Stimulated activated CD8-positive, alpha-beta memory T cell treated with anti-CD3 and anti-CD28 coated beads, Interleukin-7, amount 100 ng/mL, for 48 hours (primary cell): ENCODE data around the gene AOPEP.

ENCODE experiments used
- DNase-seq, 2 donors: peaks; one replicate each; pipeline ENCODE4 v3.0.0-alpha.2; 2020; ENCODE audit warnings: low read depth in 1 of 2; ENCODE audit errors: extremely low read depth in 1 of 2

Gene AOPEP

DNA sequence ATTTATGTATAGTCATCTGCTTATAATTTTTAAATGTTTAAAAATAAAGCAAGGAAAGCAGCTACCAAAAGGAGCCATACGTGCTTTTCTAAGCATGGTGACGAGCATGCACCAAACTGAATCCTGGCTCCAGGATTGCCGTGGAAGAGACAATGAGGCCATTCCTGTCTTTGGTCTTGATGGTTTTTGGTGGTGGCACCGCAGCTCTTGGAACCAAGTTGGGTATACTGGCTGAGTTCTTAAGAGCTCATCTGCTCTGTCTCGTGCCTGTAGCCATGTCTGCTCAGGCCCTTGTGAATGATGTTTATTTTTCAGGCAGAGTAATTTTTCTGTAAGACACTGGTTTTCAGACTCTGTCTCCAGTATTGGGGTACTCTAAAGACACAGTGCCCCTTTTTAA is 345.0 kb downstream of the AOPEP start:
- DNase-seq, result no peak

DNA sequence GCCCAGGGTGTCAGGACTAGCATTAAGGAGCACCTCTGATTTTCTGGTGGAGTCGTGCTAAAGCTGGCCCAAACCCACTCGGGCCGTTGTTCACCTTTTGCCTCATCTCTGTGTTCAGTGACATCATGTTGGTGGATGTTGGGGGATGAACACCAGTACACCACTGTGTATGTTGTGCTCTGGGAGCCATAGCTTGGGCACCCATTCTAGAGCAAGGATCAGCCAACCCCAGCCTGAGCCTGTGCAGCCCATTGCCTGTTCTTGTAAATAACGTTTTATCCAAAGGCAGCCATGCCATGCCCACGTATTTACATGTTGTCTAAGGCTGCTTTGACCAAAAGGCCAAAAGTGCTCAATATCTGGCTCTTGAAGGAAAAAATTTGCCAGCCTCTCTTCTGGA is 345.4 kb downstream of the AOPEP start:
- no peak for DNase-seq

DNA sequence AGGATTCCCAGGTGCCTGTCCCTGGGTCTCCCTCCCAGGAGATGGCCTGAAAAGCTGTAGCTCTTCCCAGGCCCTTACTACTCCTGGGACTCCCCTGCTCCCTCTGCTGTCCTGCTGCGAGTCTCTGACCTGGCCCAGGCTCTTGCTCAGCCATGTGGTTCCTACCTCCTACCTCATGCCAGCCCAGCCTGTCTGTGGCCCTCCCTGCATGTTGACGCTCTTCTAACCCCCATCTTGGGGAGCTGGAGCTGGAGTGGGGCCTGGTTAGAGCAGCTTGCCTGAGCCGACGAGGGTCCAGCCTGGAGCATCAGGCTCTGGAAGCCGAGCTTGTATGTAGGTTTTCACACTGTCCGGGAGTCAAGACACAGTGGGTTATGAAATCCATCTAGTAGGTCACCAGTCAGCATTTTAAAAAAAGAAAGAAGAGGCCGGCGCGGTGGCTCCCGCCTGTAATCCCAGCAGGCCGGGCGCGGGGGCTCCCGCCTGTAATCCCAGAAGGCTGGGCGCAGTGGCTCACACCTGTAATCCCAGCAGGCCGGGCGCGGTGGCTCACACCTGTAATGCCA is 346.6 kb downstream of the AOPEP start:
- DNase-seq, result no peak

DNA sequence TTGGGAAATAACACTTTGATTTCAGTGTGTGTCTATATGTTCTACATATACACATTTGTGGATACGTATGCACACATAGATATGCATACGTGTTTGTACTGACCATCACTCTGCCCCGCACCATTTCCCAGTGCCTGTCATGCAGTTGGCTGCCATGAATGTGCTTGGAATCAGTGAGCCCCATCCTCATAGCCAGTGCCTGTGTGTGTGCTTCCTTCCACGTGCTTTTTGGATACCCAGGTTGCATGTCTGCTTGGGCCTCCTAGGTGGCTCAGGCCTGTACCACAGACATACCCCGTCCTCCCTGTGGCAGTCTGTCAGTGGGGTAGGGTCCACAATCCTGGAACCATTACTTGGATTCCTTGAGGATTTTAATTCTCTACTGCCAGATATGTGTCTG is 347.4 kb downstream of the AOPEP start:
- DNase-seq, result no peak

DNA sequence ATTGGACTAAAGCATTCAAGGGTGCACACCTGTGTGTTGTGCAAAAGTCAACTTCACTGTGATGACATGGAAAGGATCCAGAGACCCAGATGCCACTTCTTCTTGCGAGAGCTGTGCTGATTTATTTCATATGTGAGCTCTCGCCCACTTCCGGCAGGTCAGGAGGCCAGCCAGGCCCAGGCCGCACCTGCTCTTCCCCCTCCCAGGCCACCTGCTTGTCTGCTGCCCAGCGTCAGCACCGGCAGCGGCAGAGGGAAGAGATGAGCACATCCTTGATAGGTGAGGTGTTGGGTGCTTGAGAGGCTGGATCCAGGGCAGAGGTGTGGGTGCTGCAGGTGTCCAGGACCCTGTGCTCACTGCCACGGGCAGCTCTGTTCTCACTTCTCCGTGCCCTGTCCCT is 348.1 kb downstream of the AOPEP start:
- DNase-seq, result no peak

DNA sequence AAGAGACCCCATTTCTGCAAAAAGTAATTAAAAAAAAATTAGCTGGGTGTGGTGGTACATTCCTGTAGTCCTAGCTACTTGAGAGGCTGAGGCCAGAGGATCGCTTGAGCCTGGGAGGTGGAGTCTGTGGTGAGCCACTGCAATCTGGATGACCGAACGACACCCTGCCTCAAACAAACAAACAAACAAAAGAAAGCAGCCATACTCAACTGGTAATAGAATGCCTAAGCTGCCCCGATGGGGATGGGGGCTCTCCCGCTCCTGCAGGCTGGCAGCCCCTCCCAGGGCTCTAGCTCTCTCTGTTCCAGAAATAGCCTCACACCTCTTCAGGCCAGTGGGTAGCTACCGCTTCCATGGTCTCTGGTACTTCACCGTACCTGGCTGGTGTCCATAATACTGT is 349.2 kb downstream of the AOPEP start:
- DNase-seq, result no peak

DNA sequence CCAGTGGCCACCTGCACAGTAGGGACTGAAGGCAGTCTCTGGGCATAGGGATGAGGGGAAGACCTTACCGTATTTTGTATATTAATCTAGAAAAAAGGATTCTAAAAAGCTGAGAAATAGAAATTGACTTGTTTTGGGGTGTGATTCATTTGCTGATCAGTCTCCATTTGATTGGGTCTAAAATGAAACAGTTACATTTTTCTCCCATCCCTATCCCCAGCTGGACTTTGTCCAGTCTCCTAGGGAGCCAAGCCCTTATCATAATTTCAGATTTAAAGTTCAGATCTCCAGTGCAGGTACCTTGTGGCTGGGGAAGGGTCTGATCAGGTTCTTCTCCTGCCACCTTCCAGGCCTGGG is 350.2 kb downstream of the AOPEP start:
- DNase-seq, result no peak

DNA sequence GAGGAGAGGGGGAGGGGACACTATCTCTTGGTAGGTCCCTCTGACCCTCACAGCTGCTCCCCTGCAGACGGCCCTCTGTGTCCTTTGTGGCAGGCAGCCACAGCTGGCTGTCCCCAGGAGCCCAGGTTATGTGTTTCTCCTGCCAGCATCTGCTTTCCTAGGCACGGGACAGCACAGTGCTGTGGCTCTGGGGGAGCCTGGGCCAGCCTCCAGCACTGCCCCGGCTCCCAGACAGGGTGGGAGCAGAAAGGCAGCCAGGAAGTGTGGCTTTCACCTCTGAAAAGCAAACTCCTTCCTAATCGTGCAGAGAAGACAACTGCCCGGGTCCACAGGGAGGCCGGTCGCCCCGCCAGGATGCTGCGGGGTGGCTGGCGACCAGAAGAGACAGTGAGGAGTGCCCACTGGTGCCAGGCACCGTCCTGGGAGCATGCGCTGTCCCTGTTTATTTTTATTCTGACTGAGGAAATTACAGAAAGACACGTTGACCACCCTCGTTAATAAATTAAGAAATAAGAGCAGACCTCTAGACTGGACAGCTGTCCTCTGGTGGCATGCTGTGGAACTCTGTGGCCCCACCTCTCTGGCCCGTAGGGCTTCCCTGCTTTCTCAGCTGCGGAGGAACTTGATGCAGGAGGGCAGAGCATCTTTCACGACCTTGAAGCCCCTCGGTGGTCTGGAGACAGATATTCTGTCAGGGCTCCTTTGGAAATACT is 350.7 kb downstream of the AOPEP start:
- DNase-seq, result no peak

DNA sequence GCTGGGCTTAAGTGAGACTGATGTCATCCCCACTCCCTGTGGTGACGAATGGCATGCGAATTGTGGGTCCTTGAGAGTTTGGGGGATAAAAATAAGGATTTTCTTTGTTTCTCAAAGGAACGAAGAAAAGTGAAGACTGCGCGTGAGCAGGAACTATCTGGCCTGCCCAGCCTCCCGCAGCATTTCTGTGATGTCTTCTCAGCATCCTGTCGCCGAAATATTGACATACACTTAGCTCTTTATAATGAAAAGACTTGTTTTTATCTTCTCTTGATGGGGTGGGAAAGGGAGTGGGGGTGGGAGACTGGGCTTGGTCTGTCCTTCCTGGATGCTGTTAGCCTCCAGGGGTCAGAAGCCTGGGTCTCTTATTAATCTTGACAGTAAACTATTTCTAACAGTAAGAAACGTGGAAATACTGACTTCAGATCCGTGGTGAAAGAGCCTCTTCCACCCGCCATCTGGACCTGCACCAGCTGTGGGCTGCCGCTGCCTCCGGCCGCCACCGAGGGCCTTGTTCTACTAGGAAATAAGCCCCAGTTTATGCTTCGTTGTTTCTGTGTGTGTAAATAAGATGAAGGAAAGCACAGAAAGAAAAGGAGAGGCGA is 351.4 kb downstream of the AOPEP start:
- no peak for DNase-seq

DNA sequence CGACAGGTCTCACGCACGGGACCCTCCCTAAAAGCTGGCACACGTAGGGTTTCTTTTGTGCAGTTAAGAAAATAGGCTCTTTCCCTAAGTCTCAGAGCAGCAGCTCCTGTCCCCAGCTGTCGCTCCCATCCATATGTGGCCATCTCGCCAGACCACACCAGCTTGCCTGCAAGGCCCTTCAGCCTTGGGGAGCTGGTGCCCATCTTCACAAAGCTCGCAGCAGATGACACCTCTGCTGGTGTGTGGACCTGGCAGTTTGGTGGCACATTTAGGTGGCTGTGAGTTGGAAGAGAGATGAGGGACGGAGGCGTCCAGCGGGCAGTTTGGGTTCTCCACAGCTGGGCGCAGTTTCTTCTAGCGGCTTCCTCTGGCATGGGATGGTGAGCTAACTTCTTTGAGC is 352.0 kb downstream of the AOPEP start:
- no peak for DNase-seq

DNA sequence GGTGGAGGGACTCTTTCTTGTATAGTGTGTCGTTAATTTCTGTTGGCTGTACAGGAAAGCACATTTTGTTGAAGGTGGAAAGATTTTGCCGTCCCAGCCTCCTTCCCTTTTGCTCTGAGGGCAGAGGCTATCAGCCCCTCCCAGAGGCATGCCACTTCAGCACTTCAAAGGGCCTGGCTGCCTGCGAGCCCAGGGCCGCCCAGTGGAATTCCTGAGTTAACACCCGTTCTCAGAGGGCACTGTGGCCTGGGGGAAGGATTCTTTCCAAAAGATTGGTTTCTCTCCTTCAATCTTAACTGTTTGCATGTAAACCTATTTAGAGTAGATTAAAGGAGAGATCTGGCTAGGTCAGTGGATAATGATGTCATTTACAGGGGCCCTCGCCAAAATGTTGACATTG is 352.4 kb downstream of the AOPEP start:
- DNase-seq, result no peak

DNA sequence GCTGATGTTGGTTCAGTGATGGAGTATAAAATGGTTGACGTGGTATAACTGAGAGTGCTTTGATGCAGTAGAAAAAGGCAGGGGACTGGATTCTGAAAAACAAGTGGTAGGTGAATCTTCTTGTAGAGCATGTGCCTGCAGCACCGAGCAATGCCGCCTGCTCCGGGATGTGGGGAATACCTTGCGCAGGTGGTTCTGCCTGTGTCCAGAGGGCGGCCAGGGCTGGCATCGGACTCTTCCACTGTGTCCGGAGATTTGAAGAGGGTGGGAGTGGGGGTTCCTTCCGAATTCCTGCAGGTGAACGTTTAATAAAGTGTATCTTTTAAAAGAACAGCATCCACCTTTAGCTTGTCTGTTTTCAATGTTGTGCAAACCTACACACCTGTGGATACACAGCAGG is 353.0 kb downstream of the AOPEP start:
- DNase-seq, result no peak

DNA sequence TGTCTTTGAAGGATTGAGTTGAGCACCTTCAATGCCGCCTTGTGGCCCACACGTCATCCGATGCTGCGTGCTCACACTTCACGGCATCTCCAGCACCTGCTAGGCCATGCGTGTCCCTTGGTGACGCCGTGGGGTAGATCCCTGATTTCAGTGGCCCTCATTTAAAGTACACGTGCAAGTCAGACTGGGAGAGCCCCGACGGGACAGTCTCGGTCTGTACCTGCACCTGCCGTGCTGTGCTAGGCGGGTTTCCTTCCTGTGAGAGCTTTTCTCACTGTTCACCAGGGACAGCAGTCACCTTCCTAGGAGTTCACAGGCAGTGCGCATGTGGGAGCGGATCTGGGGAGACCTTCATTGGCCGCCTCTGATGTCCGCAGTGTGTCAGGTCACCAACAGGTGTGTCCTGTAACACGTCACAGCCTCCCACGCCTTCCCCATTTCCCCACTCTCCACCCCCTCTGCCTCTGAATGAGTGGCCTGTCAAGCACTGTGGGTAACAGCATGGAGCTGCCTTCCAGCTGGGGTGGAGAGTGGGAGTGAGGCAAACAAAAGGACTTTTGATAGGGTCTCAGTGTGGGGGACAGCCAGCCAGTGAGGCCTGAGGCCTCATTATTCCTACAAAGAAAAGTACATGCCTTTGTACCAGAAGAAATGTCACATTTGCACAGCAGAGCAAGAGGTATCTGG is 354.6 kb downstream of the AOPEP start:
- no peak for DNase-seq

DNA sequence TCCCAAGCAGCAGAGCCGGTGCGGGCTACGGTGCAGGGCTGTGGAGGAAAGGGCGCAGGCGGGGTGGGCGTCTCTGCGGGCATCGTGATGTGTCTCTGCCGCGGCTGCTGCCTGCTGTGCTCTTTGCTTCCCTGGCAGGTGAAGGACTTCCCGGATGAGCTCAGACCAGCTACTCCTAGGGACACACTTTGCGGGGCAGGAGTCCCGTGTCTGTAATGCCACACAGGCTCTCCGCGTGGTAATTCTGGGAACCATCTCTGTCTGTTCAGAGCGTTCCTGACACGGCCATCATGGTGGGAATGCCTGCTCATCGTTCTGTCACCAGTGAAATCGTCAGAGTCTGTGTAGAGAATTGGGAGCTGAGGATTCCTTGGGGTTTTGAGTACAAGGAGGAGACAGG is 355.5 kb downstream of the AOPEP start:
- no peak for DNase-seq

DNA sequence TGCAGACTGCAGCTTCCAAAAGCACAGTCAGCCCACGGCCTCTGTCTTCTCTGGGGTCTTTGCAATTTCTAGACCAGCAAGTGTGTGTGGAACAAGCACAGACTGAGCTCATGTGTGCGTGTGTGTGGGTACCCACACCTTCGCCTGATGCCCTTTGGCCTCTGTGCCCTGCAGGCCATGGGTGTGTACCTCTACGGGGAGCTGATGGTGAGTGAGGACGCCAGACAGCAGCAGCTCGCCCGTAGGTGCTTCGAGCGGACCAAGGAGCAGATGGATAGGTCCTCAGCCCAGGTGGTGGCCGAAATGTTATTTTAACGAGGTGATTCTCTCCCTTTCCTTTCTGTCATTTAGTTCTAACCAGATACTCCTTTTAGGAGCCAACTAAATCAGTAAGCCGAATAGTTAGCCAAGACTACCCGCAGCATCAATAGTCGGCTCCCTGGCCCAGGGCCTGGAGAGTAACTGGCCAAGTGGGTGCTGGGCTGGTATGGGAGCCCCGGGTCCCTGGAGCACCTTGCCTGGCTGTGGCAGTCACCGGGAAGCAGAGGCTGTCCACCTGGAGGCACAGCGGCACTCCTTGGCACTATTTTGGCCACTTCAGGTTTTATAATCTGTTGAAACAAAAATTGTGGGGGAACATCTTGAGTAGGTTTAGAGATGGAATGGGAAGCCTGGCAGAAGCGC is 356.0 kb downstream of the AOPEP start:
- DNase-seq, result no peak

DNA sequence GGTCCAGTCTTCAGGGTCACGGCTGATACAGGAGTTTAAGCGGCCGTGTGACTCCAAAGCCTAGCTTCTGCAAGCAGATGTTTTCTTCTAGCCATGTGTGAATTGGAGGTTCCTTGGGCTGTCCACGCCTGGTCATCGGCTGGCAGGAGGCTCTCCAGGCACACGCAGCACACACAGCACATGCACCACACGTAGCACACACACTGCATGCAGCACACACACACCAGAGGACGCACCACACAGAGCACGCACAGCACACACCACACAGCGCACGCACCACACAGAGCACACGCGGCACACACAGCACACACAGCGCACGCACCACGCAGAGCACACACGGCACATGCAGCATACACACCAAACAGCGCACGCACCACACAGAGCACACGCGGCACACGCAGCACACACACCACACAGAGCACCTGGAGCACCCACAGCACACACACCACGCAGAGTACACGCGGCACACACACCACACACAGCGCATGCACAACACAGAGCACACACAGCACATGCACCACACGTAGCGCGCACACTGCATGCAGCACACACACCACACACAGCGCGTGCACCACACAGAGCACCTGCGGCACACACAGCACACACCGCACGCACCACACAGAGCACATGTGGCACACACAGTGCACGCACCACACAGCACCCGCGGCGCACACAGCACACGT is 356.7 kb downstream of the AOPEP start:
- no peak for DNase-seq

DNA sequence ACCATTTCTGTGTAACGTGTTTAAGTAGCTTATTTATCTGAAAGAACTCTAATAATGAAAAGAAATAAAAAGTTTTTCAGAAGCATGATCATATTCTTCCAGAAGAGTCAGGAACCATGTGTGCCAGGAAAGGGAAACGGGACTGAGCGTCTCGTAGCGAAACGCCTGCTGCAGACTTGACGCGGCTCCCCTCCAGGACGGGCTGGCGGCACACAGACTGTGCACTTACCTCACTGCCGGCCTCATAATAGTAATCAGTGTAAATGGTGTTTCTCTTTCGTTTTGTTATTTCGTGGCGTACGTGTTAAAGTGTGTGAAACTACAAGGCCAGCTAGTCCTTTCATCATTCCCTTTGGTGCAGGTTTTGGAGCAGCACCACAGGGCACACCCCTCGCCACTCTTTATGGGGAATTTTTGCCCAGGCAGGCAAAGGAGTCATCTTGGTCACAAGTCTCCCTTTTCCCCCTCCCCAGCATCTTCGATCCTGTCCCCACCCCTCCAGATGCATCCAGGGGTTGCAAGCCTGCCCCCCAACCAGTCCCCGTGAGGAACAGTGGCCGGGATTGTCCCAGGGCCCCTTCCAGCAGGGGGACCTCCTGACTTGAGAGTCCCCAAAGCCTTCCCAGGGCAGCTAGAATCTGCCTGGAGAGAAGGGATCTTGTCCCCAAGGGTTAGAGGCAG is 357.9 kb downstream of the AOPEP start:
- DNase-seq, result no peak

DNA sequence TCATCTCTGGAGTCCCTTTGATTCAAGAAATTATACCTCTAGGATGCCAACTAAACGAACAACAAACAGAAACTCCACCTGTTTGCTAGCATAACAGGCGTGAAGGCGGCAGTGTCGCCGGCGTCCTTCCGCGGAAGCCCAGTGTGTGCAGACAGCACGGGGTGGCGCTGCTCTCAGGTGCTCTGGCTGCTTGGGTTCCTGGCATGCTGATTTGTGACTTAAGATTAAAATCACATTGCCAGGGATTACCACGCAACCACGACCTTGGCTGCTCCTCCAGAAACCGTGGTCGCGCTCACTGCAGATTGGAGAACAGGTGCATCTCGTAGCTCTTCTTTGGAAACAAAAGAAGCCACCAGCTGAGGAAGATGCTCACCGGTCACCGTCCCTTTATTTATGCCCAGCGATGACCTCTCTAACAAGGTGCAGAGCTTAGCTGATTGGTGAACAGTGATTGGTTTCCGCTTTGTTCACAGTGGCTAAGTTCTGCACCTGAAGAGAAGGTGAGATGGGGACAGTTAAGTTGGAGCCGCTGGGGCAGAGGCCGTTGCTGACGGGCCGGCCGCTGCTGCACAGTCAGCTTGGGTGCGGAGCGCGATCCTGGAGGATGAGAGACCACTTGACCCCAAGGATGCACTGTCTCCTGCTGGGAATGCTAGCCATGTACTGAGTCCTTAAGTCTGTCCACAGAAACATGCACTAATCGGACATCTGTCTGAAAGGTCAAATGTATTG is 358.7 kb downstream of the AOPEP start:
- DNase-seq, result no peak

DNA sequence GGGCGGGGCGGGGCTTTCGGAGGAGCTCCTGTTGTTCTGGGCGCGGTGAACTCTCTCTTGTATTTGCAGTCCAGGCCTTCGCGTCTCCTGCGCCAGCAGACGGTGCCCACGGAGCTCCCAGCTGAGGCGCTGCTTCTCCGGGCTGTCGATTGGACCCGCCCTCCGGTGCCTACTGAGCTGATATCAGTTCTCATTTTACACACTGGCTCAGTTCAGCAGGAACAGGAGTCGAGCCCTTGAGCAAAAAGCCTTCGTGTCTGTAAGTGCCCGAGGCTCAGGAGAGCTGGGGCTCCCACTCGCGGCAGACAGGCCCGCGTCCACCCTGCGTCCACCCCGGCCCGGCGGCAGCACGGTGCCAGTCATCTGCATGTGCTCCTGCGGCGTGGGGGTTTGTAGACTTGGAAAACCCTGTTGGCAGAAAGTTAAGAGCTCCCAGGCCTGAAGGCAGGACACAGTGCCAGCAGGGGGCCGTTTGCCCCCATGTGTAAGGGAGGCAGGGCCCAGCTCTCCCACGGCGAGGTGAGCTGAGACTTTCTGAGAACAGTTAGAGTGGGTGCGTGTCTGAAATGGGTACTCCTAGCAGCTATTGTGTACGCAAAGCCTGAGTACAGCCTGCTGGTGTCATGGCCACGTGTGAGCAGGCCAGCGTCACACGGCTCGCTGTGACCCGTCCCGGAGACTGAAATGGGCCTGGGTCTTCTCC is 359.5 kb downstream of the AOPEP start:
- no peak for DNase-seq
